Measurements from ENCODE around the gene PLPP7.

The PLPP7 gene

GRCh38 chr9:131281119-131281965 lies 8.2 kb upstream of the PLPP7 start:
- DNase-seq (ENCODE audit: low spot score) = no peak

- no peak for DNase-seq (ENCODE audit: low spot score)
Observed at GRCh38 chr9:131282175-131282574, 7.3 kb upstream of the PLPP7 start.

GRCh38 chr9:131282688-131283422 lies 6.7 kb upstream of the PLPP7 start:
- DNase-seq (ENCODE audit: low spot score) = peak; percentile 55

GRCh38 chr9:131284856-131285255 lies 4.7 kb upstream of the PLPP7 start:
- no peak for DNase-seq (ENCODE audit: low spot score)

- no peak for DNase-seq (ENCODE audit: low spot score)
Observed at GRCh38 chr9:131287359-131287758, 2.2 kb upstream of the PLPP7 start.

GRCh38 chr9:131288217-131288616 lies 1.3 kb upstream of the PLPP7 start:
- no peak for DNase-seq (ENCODE audit: low spot score)

GRCh38 chr9:131290036-131290766 lies 678 bp downstream of the PLPP7 start:
- DNase-seq (ENCODE audit: low spot score) = no peak

- DNase-seq (ENCODE audit: low spot score) = no peak
Observed at GRCh38 chr9:131290767-131291370, 1.3 kb downstream of the PLPP7 start.

GRCh38 chr9:131291795-131292315 lies 2.3 kb downstream of the PLPP7 start:
- DNase-seq (ENCODE audit: low spot score) = no peak

- DNase-seq (ENCODE audit: low spot score) = no peak
Observed at GRCh38 chr9:131292937-131293336, 3.4 kb downstream of the PLPP7 start.

- DNase-seq (ENCODE audit: low spot score) = no peak
Observed at GRCh38 chr9:131296460-131296859, 6.9 kb downstream of the PLPP7 start.

- no peak for DNase-seq (ENCODE audit: low spot score)
Observed at GRCh38 chr9:131296906-131297500, 7.5 kb downstream of the PLPP7 start.

- no peak for DNase-seq (ENCODE audit: low spot score)
Observed at GRCh38 chr9:131297903-131298302, 8.4 kb downstream of the PLPP7 start.

- DNase-seq (ENCODE audit: low spot score) = no peak
Observed at GRCh38 chr9:131298341-131298740, 8.8 kb downstream of the PLPP7 start.

- no peak for DNase-seq (ENCODE audit: low spot score)
Observed at GRCh38 chr9:131298816-131299215, 9.3 kb downstream of the PLPP7 start.

- DNase-seq (ENCODE audit: low spot score) = no peak
Observed at GRCh38 chr9:131299346-131299960, 9.9 kb downstream of the PLPP7 start.

- no peak for DNase-seq (ENCODE audit: low spot score)
Observed at GRCh38 chr9:131299961-131300347, 10.4 kb downstream of the PLPP7 start.

- no peak for DNase-seq (ENCODE audit: low spot score)
Observed at GRCh38 chr9:131300444-131300843, 10.9 kb downstream of the PLPP7 start.

GRCh38 chr9:131302244-131303075 lies 12.9 kb downstream of the PLPP7 start:
- no peak for DNase-seq (ENCODE audit: low spot score)
